ENCODE measurements around the gene JARID2.

The JARID2 gene

DNA sequence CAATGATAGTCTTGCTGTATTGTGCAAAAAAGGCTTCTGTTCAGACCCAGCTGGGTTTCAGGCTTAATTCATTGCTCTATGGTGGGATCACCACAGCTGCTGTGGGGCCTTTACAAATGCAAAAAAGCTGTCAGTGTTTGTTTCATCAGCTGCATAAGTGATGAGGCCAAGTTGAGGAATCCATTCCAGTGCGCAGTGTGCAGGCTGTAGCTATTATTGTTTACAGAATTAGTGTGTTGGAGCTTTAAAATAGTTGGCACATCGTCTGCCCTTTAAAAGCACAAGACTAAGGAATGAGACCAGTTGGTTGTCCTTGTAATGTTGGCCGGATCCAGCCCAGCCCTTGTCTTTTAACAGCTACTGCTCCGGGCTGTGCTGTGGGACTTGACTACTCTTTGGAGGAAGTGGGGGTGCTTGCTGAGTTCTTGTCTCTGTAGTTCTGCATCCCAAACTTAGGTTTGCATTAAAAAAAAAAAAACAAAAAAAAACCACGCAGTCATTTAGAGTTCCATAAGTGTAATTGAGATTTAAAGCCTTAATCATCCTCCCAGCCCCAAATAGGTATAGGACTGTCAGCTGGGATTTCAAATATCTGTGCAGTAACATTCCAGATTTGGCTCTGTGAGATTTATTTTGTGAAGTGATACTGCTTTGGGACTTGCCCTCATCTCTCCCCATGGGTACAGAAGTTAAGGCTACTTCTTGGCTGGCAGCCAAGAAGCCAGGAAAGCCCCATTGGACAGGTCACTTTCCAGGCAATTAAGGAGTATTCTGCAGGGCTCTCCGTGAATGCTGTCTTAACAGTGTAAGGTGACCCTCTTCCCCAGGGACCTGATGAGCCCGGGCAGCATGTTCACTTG, 19.3 kb downstream of the JARID2 start:
- no peak overlapping the region for H3K9ac ChIP-seq (ENCODE audit: low read depth in 1 of 2, low read length in 2 of 2)
- H3K36me3 ChIP-seq (ENCODE audit: control insufficient read depth in 2 of 2, insufficient read depth in 2 of 2, low read length in 2 of 2) = no peaks in the 10 kb centered on the region
- H3K9me3 ChIP-seq (ENCODE audit: control insufficient read depth in 2 of 2, low read length in 2 of 2) = no peaks in the 10 kb centered on the region
- no peak overlapping the region for H3K4me3 ChIP-seq (ENCODE audit: low read length in 2 of 2)
- H3K4me1 ChIP-seq (ENCODE audit: control insufficient read depth in 2 of 2, insufficient read depth in 2 of 2, low read length in 2 of 2) = peaks cover 15 to 21% of the 10 kb centered on the region in 2 donors
- H3K27ac ChIP-seq (ENCODE audit: low read depth in 2 of 2, low read length in 2 of 2) = no peak overlapping the region
- H3K27me3 ChIP-seq (ENCODE audit: control insufficient read depth in 2 of 2, insufficient read depth in 2 of 2, low read length in 2 of 2) = no peaks in the 10 kb centered on the region

DNA sequence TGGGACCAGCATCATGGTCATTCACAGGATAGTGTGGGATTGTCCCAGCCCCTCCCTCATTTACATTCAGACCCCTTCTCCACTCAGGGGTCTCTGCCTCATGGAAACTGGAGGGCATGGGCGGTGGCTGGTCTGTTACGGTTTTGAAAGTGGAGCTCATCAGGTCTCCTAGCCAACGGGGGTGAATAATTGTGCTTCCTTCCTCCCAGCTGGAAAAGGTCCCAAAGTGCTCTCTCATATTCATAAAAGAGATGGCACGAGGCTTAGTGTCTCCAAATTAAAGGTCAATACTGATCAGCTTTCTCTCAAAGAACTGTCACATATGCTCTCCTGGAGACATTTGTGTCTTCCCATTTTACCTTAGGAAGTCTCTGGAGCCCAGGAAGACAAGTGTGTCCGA, 19.9 kb downstream of the JARID2 start:
- Histone ChIP-seq H3K9me3 (ENCODE audit: control insufficient read depth in 2 of 2, low read length in 2 of 2) (no peaks in the 10 kb centered on the region), H3K4me1 (ENCODE audit: control insufficient read depth in 2 of 2, insufficient read depth in 2 of 2, low read length in 2 of 2) (peaks cover 15 to 21% of the 10 kb centered on the region in 2 donors), H3K27me3 (ENCODE audit: control insufficient read depth in 2 of 2, insufficient read depth in 2 of 2, low read length in 2 of 2) (no peaks in the 10 kb centered on the region), H3K27ac (ENCODE audit: low read depth in 2 of 2, low read length in 2 of 2) (no peak overlapping the region), H3K4me3 (ENCODE audit: low read length in 2 of 2) (no peak overlapping the region), H3K36me3 (ENCODE audit: control insufficient read depth in 2 of 2, insufficient read depth in 2 of 2, low read length in 2 of 2) (no peaks in the 10 kb centered on the region), H3K9ac (ENCODE audit: low read depth in 1 of 2, low read length in 2 of 2) (no peak overlapping the region)

DNA sequence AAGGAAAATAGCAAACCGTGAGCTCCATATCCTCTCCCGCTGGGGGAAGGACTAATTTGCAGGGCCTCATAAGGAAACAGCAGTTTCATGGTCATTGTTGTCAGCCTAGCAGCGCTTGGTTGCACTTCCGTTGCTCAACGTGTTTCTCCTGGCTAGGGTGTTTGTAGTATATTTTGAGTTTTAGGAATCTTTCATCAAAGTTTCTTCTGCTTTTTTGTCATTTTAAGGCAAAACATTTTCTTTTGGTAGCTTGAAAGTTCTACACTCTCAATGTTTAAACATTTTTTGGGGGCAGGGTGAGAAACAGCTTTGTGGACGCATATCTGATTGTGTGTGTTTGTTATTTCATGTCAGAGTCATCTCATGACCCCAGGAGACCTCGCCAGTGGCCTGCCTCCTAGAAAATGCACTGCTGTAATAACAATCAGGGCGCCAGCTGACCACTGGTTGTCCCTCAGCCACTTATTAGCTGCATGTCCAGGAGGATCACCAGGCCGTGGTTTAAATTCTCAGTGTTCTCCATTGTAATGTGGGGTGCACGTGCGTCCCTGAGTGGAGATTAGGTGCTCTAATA, 20.6 kb downstream of the JARID2 start:
- Histone ChIP-seq H3K27me3 (ENCODE audit: control insufficient read depth in 2 of 2, insufficient read depth in 2 of 2, low read length in 2 of 2) (no peaks in the 10 kb centered on the region), H3K9me3 (ENCODE audit: control insufficient read depth in 2 of 2, low read length in 2 of 2) (no peaks in the 10 kb centered on the region), H3K36me3 (ENCODE audit: control insufficient read depth in 2 of 2, insufficient read depth in 2 of 2, low read length in 2 of 2) (no peaks in the 10 kb centered on the region), H3K27ac (ENCODE audit: low read depth in 2 of 2, low read length in 2 of 2) (no peak overlapping the region), H3K4me3 (ENCODE audit: low read length in 2 of 2) (no peak overlapping the region), H3K4me1 (ENCODE audit: control insufficient read depth in 2 of 2, insufficient read depth in 2 of 2, low read length in 2 of 2) (peaks cover 15 to 21% of the 10 kb centered on the region in 2 donors), H3K9ac (ENCODE audit: low read depth in 1 of 2, low read length in 2 of 2) (no peak overlapping the region)

DNA sequence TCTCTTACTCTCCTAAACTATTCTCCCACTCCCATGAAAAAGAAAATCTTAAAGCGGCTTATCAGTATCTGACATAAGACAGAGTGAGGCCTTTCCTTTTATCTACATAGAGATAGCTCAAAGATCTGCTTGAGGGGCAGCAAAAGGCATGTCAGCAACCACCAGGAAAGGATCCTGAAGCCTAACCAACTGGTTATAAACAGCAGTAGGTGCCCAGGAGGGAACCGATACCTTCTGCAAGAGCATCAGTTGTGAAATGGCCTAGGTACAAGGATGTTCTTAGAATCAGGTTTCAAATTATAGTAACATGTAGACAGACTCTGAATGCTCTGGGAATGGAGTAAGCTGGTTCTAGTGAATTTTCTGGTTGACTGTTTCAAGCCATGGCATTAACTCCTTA, 21.4 kb downstream of the JARID2 start:
- no peak overlapping the region for H3K9ac ChIP-seq (ENCODE audit: low read depth in 1 of 2, low read length in 2 of 2)

DNA sequence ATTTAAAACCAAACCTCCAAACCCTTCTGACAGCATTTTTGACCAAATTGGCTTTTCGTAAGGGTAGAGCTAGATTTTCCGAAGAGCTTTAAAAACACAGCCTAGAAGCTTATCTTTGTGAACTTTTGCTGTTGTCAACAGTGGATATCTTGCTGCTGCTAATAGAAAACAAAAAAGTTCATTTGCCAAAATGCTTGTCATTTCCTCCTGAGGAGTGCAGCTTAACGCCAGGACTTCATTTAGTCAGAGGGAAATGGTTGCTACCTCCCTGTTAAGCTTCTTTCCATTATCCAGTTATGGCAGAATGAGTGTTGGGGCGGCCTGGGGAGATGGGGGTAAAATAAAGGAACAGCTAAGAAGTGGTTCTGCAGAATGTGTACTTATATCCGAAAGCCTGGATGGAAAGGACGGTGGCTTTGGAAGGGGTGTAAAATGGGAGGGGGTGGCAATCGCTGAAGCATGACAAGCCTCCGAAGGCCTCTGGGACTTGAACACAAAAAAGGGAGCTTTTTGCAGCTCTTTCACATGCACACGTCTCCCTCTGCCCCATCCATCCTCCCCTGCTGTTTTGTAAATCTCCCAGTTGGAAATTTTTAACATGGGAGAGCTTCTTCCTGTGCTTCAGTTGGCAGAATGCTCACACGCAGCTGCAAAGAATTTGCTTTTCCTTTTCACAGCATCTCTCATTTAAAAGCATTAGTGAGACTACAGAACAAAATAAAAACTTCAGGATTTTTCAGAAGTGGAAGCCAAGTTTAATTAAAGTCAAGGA, 22.5 kb downstream of the JARID2 start:
- Histone ChIP-seq H3K4me1 (ENCODE audit: control insufficient read depth in 2 of 2, insufficient read depth in 2 of 2, low read length in 2 of 2) (peaks cover 15 to 21% of the 10 kb centered on the region in 2 donors), H3K9me3 (ENCODE audit: control insufficient read depth in 2 of 2, low read length in 2 of 2) (no peaks in the 10 kb centered on the region), H3K9ac (ENCODE audit: low read depth in 1 of 2, low read length in 2 of 2) (no peak overlapping the region), H3K27ac (ENCODE audit: low read depth in 2 of 2, low read length in 2 of 2) (no peak overlapping the region), H3K4me3 (ENCODE audit: low read length in 2 of 2) (no peak overlapping the region), H3K36me3 (ENCODE audit: control insufficient read depth in 2 of 2, insufficient read depth in 2 of 2, low read length in 2 of 2) (no peaks in the 10 kb centered on the region), H3K27me3 (ENCODE audit: control insufficient read depth in 2 of 2, insufficient read depth in 2 of 2, low read length in 2 of 2) (no peaks in the 10 kb centered on the region)

More for the DNA sequence above, 21.4 kb downstream of the JARID2 start:
- Histone ChIP-seq H3K4me3 (ENCODE audit: low read length in 2 of 2) (no peak overlapping the region), H3K36me3 (ENCODE audit: control insufficient read depth in 2 of 2, insufficient read depth in 2 of 2, low read length in 2 of 2) (no peaks in the 10 kb centered on the region), H3K27me3 (ENCODE audit: control insufficient read depth in 2 of 2, insufficient read depth in 2 of 2, low read length in 2 of 2) (no peaks in the 10 kb centered on the region), H3K27ac (ENCODE audit: low read depth in 2 of 2, low read length in 2 of 2) (no peak overlapping the region), H3K9me3 (ENCODE audit: control insufficient read depth in 2 of 2, low read length in 2 of 2) (no peaks in the 10 kb centered on the region), H3K4me1 (ENCODE audit: control insufficient read depth in 2 of 2, insufficient read depth in 2 of 2, low read length in 2 of 2) (peaks cover 15 to 21% of the 10 kb centered on the region in 2 donors)

DNA sequence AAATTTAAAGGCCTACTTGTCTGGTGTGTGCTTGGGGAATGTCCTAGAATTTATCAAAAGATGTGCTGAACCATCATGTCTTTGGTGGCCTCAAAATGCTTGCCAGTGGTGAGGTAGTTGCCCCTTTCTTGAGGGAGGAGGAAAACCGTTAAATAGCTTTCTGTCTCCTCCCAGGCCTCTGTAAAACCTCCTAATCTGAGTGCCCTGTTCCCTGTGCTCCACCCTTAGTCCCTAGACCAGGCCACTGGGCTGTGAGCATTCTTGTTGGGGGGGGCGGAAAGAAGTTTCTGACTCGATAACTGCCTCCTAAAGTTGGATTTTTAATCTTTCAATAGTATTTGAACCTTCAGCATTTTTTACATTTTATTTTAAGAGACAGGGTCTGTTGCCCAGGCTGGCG, 23.1 kb downstream of the JARID2 start:
- H3K9ac ChIP-seq (ENCODE audit: low read depth in 1 of 2, low read length in 2 of 2) = no peak overlapping the region
- H3K36me3 ChIP-seq (ENCODE audit: control insufficient read depth in 2 of 2, insufficient read depth in 2 of 2, low read length in 2 of 2) = no peaks in the 10 kb centered on the region
- H3K9me3 ChIP-seq (ENCODE audit: control insufficient read depth in 2 of 2, low read length in 2 of 2) = no peaks in the 10 kb centered on the region
- H3K4me1 ChIP-seq (ENCODE audit: control insufficient read depth in 2 of 2, insufficient read depth in 2 of 2, low read length in 2 of 2) = peaks cover 15 to 21% of the 10 kb centered on the region in 2 donors
- no peak overlapping the region for H3K27ac ChIP-seq (ENCODE audit: low read depth in 2 of 2, low read length in 2 of 2)
- H3K4me3 ChIP-seq (ENCODE audit: low read length in 2 of 2) = no peak overlapping the region
- H3K27me3 ChIP-seq (ENCODE audit: control insufficient read depth in 2 of 2, insufficient read depth in 2 of 2, low read length in 2 of 2) = no peaks in the 10 kb centered on the region

DNA sequence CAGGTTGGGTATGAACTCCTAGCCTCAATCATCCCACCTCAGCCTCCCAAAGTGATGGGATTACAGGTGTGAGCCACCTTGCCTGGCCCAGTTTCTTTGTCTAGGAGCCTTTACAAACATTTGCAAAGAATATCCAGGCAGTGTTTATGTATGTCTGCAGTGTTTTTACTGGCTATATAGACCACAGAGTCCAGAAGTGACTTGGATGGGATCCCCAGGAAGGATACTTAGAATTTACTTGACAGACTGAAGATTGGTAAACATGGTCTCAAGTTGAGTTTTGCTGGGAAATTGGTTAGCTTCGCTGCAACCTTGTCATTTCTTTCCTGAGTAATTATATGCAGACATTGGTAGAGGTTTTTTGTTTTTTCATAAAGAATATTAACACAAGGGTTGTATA, 23.8 kb downstream of the JARID2 start:
- Histone ChIP-seq H3K4me1 (ENCODE audit: control insufficient read depth in 2 of 2, insufficient read depth in 2 of 2, low read length in 2 of 2) (peaks cover 15 to 21% of the 10 kb centered on the region in 2 donors), H3K9ac (ENCODE audit: low read depth in 1 of 2, low read length in 2 of 2) (no peak overlapping the region), H3K36me3 (ENCODE audit: control insufficient read depth in 2 of 2, insufficient read depth in 2 of 2, low read length in 2 of 2) (no peaks in the 10 kb centered on the region), H3K4me3 (ENCODE audit: low read length in 2 of 2) (no peak overlapping the region), H3K9me3 (ENCODE audit: control insufficient read depth in 2 of 2, low read length in 2 of 2) (no peaks in the 10 kb centered on the region), H3K27ac (ENCODE audit: low read depth in 2 of 2, low read length in 2 of 2) (no peak overlapping the region), H3K27me3 (ENCODE audit: control insufficient read depth in 2 of 2, insufficient read depth in 2 of 2, low read length in 2 of 2) (no peaks in the 10 kb centered on the region)

DNA sequence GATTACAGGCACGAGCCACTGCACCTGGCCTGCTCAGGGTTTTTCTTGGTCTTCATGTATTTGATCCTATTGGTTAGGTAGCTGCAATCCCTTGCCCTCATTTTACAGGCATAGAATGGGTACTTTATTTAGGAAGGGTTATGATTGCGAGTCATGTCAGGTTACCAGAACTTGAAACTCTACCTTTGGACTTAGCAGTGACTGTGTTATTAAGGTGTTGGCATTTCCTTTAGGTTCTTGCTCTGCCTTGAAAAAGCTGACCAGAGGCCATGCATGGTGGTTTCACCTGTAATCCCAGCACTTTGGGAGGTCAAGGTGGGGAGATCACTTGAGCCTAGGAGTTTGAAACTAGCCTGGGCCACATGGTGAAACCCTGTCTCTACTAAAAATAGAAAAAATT, 24.5 kb downstream of the JARID2 start:
- no peak overlapping the region for H3K4me3 ChIP-seq (ENCODE audit: low read length in 2 of 2)
- no peaks in the 10 kb centered on the region for H3K27me3 ChIP-seq (ENCODE audit: control insufficient read depth in 2 of 2, insufficient read depth in 2 of 2, low read length in 2 of 2)
- no peak overlapping the region for H3K9ac ChIP-seq (ENCODE audit: low read depth in 1 of 2, low read length in 2 of 2)
- peaks cover 10 to 14% of the 10 kb centered on the region in 2 donors for H3K4me1 ChIP-seq (ENCODE audit: control insufficient read depth in 2 of 2, insufficient read depth in 2 of 2, low read length in 2 of 2)
- H3K36me3 ChIP-seq (ENCODE audit: control insufficient read depth in 2 of 2, insufficient read depth in 2 of 2, low read length in 2 of 2) = no peaks in the 10 kb centered on the region
- H3K9me3 ChIP-seq (ENCODE audit: control insufficient read depth in 2 of 2, low read length in 2 of 2) = no peaks in the 10 kb centered on the region
- no peak overlapping the region for H3K27ac ChIP-seq (ENCODE audit: low read depth in 2 of 2, low read length in 2 of 2)

DNA sequence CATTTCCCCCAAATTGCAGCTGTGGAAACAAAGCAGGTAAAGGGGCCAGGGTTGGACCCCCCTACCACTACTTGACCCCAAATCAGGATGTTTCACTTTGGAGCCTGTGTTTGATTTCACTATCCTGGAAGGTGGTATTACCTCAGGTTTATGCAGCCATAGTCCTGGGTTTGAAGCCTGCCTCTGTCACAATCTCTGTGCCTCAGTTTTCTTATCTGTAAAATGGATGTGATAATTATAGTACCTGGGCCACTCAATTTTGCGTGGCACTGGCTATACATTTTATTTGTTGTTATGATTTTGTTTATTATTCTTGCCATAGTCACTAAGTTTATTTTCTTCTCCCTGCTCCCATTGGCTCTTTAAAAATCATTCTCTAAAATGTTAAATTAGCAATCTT, 26.7 kb downstream of the JARID2 start:
- no peak overlapping the region for H3K27ac ChIP-seq (ENCODE audit: low read depth in 2 of 2, low read length in 2 of 2)
- H3K4me1 ChIP-seq (ENCODE audit: control insufficient read depth in 2 of 2, insufficient read depth in 2 of 2, low read length in 2 of 2) = peaks cover 3 to 5% of the 10 kb centered on the region in 2 donors

More for the DNA sequence above, 26.7 kb downstream of the JARID2 start:
- no peaks in the 10 kb centered on the region for H3K9me3 ChIP-seq (ENCODE audit: control insufficient read depth in 2 of 2, low read length in 2 of 2)
- no peak overlapping the region for H3K9ac ChIP-seq (ENCODE audit: low read depth in 1 of 2, low read length in 2 of 2)
- no peaks in the 10 kb centered on the region for H3K36me3 ChIP-seq (ENCODE audit: control insufficient read depth in 2 of 2, insufficient read depth in 2 of 2, low read length in 2 of 2)
- H3K27me3 ChIP-seq (ENCODE audit: control insufficient read depth in 2 of 2, insufficient read depth in 2 of 2, low read length in 2 of 2) = no peaks in the 10 kb centered on the region
- H3K4me3 ChIP-seq (ENCODE audit: low read length in 2 of 2) = no peak overlapping the region
